Right lobe of liver (tissue), 6 donors: ENCODE data around the gene PRDM16. TPM values are rescaled to one million over a fixed set of nuclear protein-coding genes. Genes with fewer than 3 reads are reported as not detected.

Experiments used
- ATAC-seq, 4 donors: fragments of 200-7000 bp; cut with Tn5 transposase; one replicate each; pipeline ENCODE4 v1.9.1; 2020; ENCODE audit warnings: mild to moderate bottlenecking in 4 of 4, moderate library complexity in 4 of 4
- DNase-seq, 3 donors: peaks; one replicate each; pipeline ENCODE4 v3.0.0-alpha.2; 2020
- H3K27ac ChIP-seq, 3 donors: fragments of 200-600 bp; one replicate each; pipeline ENCODE4 v1.8.0; 2022
- H3K27me3 ChIP-seq, 2 donors: fragments of 200-600 bp; one replicate each; pipeline ENCODE4 v1.8.0; 2022
- H3K36me3 ChIP-seq, 4 donors: fragments of 200-600 bp; sonication (generic) in 1 of 4; one replicate each; pipeline versions ENCODE4 v1.5.1 to v1.8.0; 2017 to 2022; ENCODE audit warnings: control low read depth in 1 of 4
- H3K4me1 ChIP-seq, 4 donors: fragments of 200-600 bp; sonication (generic) in 1 of 4; one replicate each; pipeline versions ENCODE4 v1.5.1 to v1.8.0; 2017 to 2022; ENCODE audit warnings: control low read depth in 1 of 4
- H3K4me3 ChIP-seq, 3 donors: fragments of 200-600 bp; one replicate each; pipeline ENCODE4 v1.8.0; 2022
- H3K9me3 ChIP-seq, 4 donors: fragments of 200-600 bp; sonication (generic) in 1 of 4; one replicate each; pipeline versions ENCODE4 v1.5.1 to v1.8.0; 2017 to 2022; ENCODE audit warnings: control low read depth in 1 of 4
- POLR2A ChIP-seq: fragments of 450-650 bp; IDR thresholded peaks from one replicate; pipeline ENCODE4 v1.6.1; 2017; ENCODE audit warnings: antibody characterized with exemption, mild to moderate bottlenecking
- WGBS: methylation state at CpG from one replicate; pipeline ENCODE4 v1.1.6; 2018; ENCODE audit warnings: low coverage, low lambda C conversion rate; ENCODE audit not compliant: insufficient coverage; ENCODE audit errors: missing lambda C conversion rate; 5-methylcytosine and 5-hydroxymethylcytosine counted together
- intact Hi-C, 2 donors: fragments of 100-400 bp; cut with DNase I; formaldehyde crosslinking; loops; one replicate each; pipeline versions ENCODE4 v1.11.2 to v1.14.1; 2022
- total RNA-seq, 6 experiments: library from RNA; depleted of rRNA in 2 of 6; stranded (reverse); fragments of >200 nt in 2 of 6; fragmentation: NEBNext Ultra II Directional in 3 of 6; extraction: Animal tissue kit (Norgen Biotek cat#: 25700) in 3 of 6; gene quantifications; one replicate each; pipeline versions ENCODE4 v1.1.0 to v1.2.4, GENCODE V29; 2016 to 2023
- TF ChIP-seq, protein P1 (sequence below), 4 donors: fragments of 200-600 bp in 3 of 4; fragments of 450-650 bp in 1 of 4; IDR thresholded peaks; one replicate each; pipeline versions ENCODE4 v1.5.1 to v1.8.0; 2016 to 2022; ENCODE audit warnings: antibody characterized with exemption in 4 of 4, mild to moderate bottlenecking in 2 of 4
- donor health status: DM: no; HTN: yes; CAD: no.
- donor health status: DM: no; HTN: no; CAD: no.
- donor health status: DM: no; HTN: no; CAD: no.
- donor health status: DM: no; HTN: yes; CAD: no.
- donor health status: DM: no; HTN: yes; CAD: no.

The PRDM16 gene
- total RNA-seq, 6 experiments from 2014 or later: 0.06 to 0.75 (median 0.28) TPM

DNA sequence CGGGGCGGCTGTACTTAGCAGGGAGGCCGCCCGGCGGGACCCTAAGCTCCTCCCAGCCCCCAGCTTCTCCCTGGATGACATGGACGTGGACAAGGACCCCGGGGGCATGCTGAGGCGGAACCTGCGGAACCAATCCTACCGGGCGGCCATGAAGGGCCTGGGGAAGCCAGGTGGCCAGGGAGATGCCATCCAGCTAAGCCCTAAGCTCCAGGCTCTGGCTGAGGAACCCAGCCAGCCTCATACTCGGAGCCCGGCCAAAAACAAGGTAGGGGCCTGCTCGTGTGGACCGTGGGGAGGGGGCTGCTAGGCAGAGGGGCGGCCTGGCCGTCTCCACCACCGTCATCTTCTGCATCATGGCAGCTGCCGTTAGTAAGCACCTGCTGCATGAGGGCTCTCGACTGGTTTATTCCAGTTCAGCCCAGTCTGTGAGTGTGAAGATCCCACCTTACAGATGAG lies 394.4 kb downstream of the PRDM16 start:
- intact Hi-C loops: no loop called here
- H3K27ac ChIP-seq: no peak overlapping the region
- no peaks in the 10 kb centered on the region for H3K27me3 ChIP-seq
- WGBS: 83% methylated on average over 8 of the region's 20 CpGs
- TF ChIP-seq, protein P1, sequence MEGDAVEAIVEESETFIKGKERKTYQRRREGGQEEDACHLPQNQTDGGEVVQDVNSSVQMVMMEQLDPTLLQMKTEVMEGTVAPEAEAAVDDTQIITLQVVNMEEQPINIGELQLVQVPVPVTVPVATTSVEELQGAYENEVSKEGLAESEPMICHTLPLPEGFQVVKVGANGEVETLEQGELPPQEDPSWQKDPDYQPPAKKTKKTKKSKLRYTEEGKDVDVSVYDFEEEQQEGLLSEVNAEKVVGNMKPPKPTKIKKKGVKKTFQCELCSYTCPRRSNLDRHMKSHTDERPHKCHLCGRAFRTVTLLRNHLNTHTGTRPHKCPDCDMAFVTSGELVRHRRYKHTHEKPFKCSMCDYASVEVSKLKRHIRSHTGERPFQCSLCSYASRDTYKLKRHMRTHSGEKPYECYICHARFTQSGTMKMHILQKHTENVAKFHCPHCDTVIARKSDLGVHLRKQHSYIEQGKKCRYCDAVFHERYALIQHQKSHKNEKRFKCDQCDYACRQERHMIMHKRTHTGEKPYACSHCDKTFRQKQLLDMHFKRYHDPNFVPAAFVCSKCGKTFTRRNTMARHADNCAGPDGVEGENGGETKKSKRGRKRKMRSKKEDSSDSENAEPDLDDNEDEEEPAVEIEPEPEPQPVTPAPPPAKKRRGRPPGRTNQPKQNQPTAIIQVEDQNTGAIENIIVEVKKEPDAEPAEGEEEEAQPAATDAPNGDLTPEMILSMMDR (IDR thresholded peaks at IDR 0.05): no peak
- no peak for TF ChIP-seq POLR2A
- no peaks in the 10 kb centered on the region for H3K9me3 ChIP-seq
- peak in 2 of 3 donors; percentile 15 to 35 for DNase-seq
- peaks cover 0 to 11% (median 0%) of the 10 kb centered on the region in 4 donors for H3K4me1 ChIP-seq
- ATAC-seq: no peak
- H3K36me3 ChIP-seq: no peaks in the 10 kb centered on the region
- no peak overlapping the region for H3K4me3 ChIP-seq

GRCh38 chr1:3463891-3464648 lies 395.1 kb downstream of the PRDM16 start:
- TF ChIP-seq, protein P1 (IDR thresholded peaks at IDR 0.05): no peak
- no peak for TF ChIP-seq POLR2A
- H3K4me3 ChIP-seq: no peak overlapping the region
- no peaks in the 10 kb centered on the region for H3K27me3 ChIP-seq
- no peaks in the 10 kb centered on the region for H3K36me3 ChIP-seq
- H3K4me1 ChIP-seq: peaks cover 0 to 11% (median 0%) of the 10 kb centered on the region in 4 donors
- DNase-seq (peak in 2 of 3 donors; percentile 15 to 35), ATAC-seq (no peak)
- WGBS: no CpG with 5 or more reads among the region's 21 CpGs
- H3K27ac ChIP-seq: no peak overlapping the region
- intact Hi-C loops: no loop called here
- H3K9me3 ChIP-seq: no peaks in the 10 kb centered on the region

DNA sequence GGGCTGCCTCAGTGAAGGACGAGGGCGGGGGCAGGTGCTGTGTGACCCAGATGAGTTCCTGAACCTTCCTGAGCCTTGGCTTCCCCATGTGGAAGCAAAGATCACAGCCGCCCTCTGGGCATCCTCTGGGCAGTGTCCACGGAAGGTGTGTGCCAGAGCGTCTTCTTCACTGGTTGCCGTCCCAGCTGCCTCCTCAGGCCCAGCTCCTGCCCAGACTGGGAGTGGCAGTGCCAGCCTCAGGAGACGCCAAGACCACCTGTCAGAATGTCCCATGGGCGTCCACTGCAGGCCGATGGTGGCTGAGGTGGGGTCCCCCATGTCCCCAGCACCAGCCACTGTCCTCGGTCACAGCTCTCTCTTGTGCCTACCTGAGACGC lies 395.6 kb downstream of the PRDM16 start:
- Histone ChIP-seq H3K9me3 (no peaks in the 10 kb centered on the region), H3K4me3 (no peak overlapping the region), H3K36me3 (no peaks in the 10 kb centered on the region), H3K27me3 (no peaks in the 10 kb centered on the region), H3K4me1 (peaks cover 0 to 11% (median 0%) of the 10 kb centered on the region in 4 donors), H3K27ac (no peak overlapping the region)
- intact Hi-C loops: no loop called here
- peak in 2 of 3 donors; percentile 9 to 49 for DNase-seq
- no CpG with 5 or more reads among the region's 11 CpGs for WGBS
- TF ChIP-seq POLR2A: no peak
- TF ChIP-seq, protein P1 (IDR thresholded peaks at IDR 0.05): no peak
- ATAC-seq: no peak

- Histone ChIP-seq H3K4me1 (peaks cover 0 to 4% (median 0%) of the 10 kb centered on the region in 4 donors), H3K9me3 (no peaks in the 10 kb centered on the region), H3K36me3 (no peaks in the 10 kb centered on the region), H3K27ac (no peak overlapping the region), H3K4me3 (no peak overlapping the region), H3K27me3 (no peaks in the 10 kb centered on the region)
- 94% methylated on average over 12 of the region's 28 CpGs for WGBS
- intact Hi-C loops: no loop called here
- DNase-seq (peak in 1 of 3 donors; percentile 45), ATAC-seq (no peak)
- TF ChIP-seq, protein P1 (IDR thresholded peaks at IDR 0.05): no peak
- TF ChIP-seq POLR2A: no peak
Measured at GRCh38 chr1:3465091-3465934, 396.3 kb downstream of the PRDM16 start.
